HEK293 (cell line): ENCODE data around the gene DBH.

ENCODE experiments used
- CTCF ChIA-PET: fragments of 350-600 bp; formaldehyde crosslinking; extraction: SDS; loops from one replicate; lab custom pipeline; 2021; ENCODE audit warnings: antibody characterized with exemption; lab: Yijun Ruan, JAX
- POLR2A ChIA-PET: fragments of 300-600 bp; formaldehyde crosslinking; extraction: SDS; loops from one replicate; lab custom pipeline; 2020; ENCODE audit warnings: antibody characterized with exemption, inconsistent platforms; lab: Yijun Ruan, JAX
- H3K27ac ChIP-seq: fragments of 200-500 bp; sonication (Bioruptor generic); 2 replicates; pipeline ENCODE4 v1.5.1; 2014; ENCODE audit warnings: low read depth, low read length, control low read depth, inconsistent platforms; ENCODE audit errors: extremely low read depth
- H3K36me3 ChIP-seq, 2 experiments: fragments of 200-500 bp in 1 of 2; sonication (Bioruptor generic) in 1 of 2; 1 replicate in 1 of 2; 2 replicates in 1 of 2; pipeline ENCODE4 v1.5.1; 2014 to 2017; ENCODE audit warnings: inconsistent platforms in 2 of 2, low read length in 2 of 2; ENCODE audit not compliant: control insufficient read depth in 2 of 2, insufficient read depth in 1 of 2
- H3K4me1 ChIP-seq: fragments of 200-500 bp; sonication (Bioruptor generic); 2 replicates; pipeline ENCODE4 v1.5.1; 2014; ENCODE audit warnings: mild to moderate bottlenecking, low read length, inconsistent platforms; ENCODE audit not compliant: control insufficient read depth, insufficient read depth
- H3K4me3 ChIP-seq: 2 replicates; pipeline ENCODE4 v1.5.1; 2011; ENCODE audit warnings: low read depth, mild to moderate bottlenecking, control low read depth, low read length, moderate library complexity
- H3K9me3 ChIP-seq: fragments of 200-500 bp; sonication (Bioruptor generic); 2 replicates; pipeline ENCODE4 v1.5.1; 2014; ENCODE audit warnings: low read depth, low read length, inconsistent platforms; ENCODE audit not compliant: control insufficient read depth, insufficient read depth
- ELK4 ChIP-seq: IDR thresholded peaks from 2 replicates; pipeline ENCODE4 v1.6.1; 2011; ENCODE audit warnings: mild to moderate bottlenecking, low read depth, low read length, borderline replicate concordance
- REPIN1 ChIP-seq: fragments of 450-650 bp; formaldehyde crosslinking; IDR thresholded peaks from 2 replicates; pipeline ENCODE4 v1.5.1; 2017; ENCODE audit warnings: missing biosample characterization, missing genetic modification characterization, low read depth
- ZBTB10 ChIP-seq: fragments of 450-650 bp; formaldehyde crosslinking; IDR thresholded peaks from 2 replicates; pipeline ENCODE4 v1.5.1; 2016; ENCODE audit warnings: missing biosample characterization, missing genetic modification characterization
- ZNF155 ChIP-seq: fragments of 450-650 bp; formaldehyde crosslinking; IDR thresholded peaks from 2 replicates; pipeline ENCODE4 v1.5.1; 2016; ENCODE audit warnings: missing biosample characterization, missing genetic modification characterization
- ZNF169 ChIP-seq: fragments of 450-650 bp; formaldehyde crosslinking; IDR thresholded peaks from 2 replicates; pipeline ENCODE4 v1.5.1; 2016; ENCODE audit warnings: missing biosample characterization, missing genetic modification characterization
- ZNF184 ChIP-seq: fragments of 450-650 bp; IDR thresholded peaks from 2 replicates; pipeline ENCODE4 v1.5.1; 2018; ENCODE audit warnings: missing biosample characterization, mild to moderate bottlenecking, missing genetic modification characterization
- ZNF2 ChIP-seq: fragments of 450-650 bp; formaldehyde crosslinking; IDR thresholded peaks from 2 replicates; pipeline ENCODE4 v1.5.1; 2016; ENCODE audit warnings: missing biosample characterization, missing genetic modification characterization
- ZNF280C ChIP-seq: fragments of 450-650 bp; formaldehyde crosslinking; IDR thresholded peaks from 2 replicates; pipeline ENCODE4 v1.5.1; 2016; ENCODE audit warnings: missing biosample characterization, missing genetic modification characterization
- ZNF324 ChIP-seq: fragments of 450-650 bp; formaldehyde crosslinking; IDR thresholded peaks from 2 replicates; pipeline ENCODE4 v1.5.1; 2016; ENCODE audit warnings: missing biosample characterization, missing genetic modification characterization
- ZNF37A ChIP-seq: fragments of 450-650 bp; IDR thresholded peaks from 2 replicates; pipeline ENCODE4 v1.5.1; 2018; ENCODE audit warnings: missing biosample characterization, missing genetic modification characterization
- ZNF423 ChIP-seq: fragments of 450-650 bp; formaldehyde crosslinking; IDR thresholded peaks from 2 replicates; pipeline ENCODE4 v1.5.1; 2016; ENCODE audit warnings: missing biosample characterization, missing genetic modification characterization
- ZNF426 ChIP-seq: fragments of 450-650 bp; formaldehyde crosslinking; IDR thresholded peaks from 2 replicates; pipeline ENCODE4 v1.5.1; 2017; ENCODE audit warnings: missing biosample characterization, missing genetic modification characterization, mild to moderate bottlenecking, inconsistent platforms, moderate library complexity
- ZNF560 ChIP-seq: fragments of 450-650 bp; formaldehyde crosslinking; IDR thresholded peaks from 2 replicates; pipeline ENCODE4 v1.5.1; 2017; ENCODE audit warnings: missing biosample characterization, missing genetic modification characterization, borderline replicate concordance
- ZNF639 ChIP-seq: fragments of 450-650 bp; formaldehyde crosslinking; IDR thresholded peaks from 2 replicates; pipeline ENCODE4 v1.5.1; 2016; ENCODE audit warnings: missing biosample characterization, missing genetic modification characterization
- ZNF701 ChIP-seq: fragments of 450-650 bp; formaldehyde crosslinking; IDR thresholded peaks from 2 replicates; pipeline ENCODE4 v1.5.1; 2016; ENCODE audit warnings: missing biosample characterization, missing genetic modification characterization
- ZSCAN18 ChIP-seq: fragments of 450-650 bp; formaldehyde crosslinking; IDR thresholded peaks from 2 replicates; pipeline ENCODE4 v1.5.1; 2016; ENCODE audit warnings: missing biosample characterization, missing genetic modification characterization
- ZSCAN5A ChIP-seq: fragments of 450-650 bp; formaldehyde crosslinking; IDR thresholded peaks from 2 replicates; pipeline ENCODE4 v1.5.1; 2016; ENCODE audit warnings: missing biosample characterization, missing genetic modification characterization

The DBH gene

DNA sequence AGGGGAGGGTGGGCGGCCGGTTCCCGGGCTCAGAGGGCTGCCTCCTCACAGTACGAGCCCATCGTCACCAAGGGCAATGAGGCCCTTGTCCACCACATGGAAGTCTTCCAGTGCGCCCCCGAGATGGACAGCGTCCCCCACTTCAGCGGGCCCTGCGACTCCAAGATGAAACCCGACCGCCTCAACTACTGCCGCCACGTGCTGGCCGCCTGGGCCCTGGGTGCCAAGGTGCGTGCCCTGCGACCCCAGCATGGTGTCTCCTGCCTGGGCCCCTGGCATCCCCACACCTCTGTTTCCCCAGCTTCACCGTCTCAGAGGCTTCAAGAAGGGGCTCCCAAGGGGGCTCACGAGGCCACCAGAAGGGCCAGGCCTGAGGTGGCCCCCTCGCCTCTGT, 7.2 kb downstream of the DBH start:
- no peaks in the 10 kb centered on the region for H3K4me1 ChIP-seq
- H3K4me3 ChIP-seq: no peak overlapping the region
- no peaks in the 10 kb centered on the region for H3K9me3 ChIP-seq
- ChIA-PET POLR2A (no interaction called here), CTCF (no interaction called here)
- no peak overlapping the region for H3K27ac ChIP-seq
- TF ChIP-seq ZSCAN5A (tag by site-specific recombination) (no peak), ZBTB10 (tag by site-specific recombination) (no peak), ELK4 (no peak), ZNF184 (tag by site-specific recombination) (no peak), ZNF423 (tag by site-specific recombination) (no peak), ZNF701 (tag by site-specific recombination) (no peak), ZNF280C (no peak), ZNF324 (no peak), ZNF169 (tag by site-specific recombination) (no peak)
- H3K36me3 ChIP-seq: no peaks in the 10 kb centered on the region

- no peak overlapping the region for H3K27ac ChIP-seq
- H3K4me3 ChIP-seq: no peak overlapping the region
- ChIA-PET POLR2A (no interaction called here), CTCF (interaction anchor here (0.7 to 0.8 kb wide), 2 partner anchors 10 to 44 kb away, joined by 3 read pairs; no protein-coding TSS in a partner anchor)
- no peaks in the 10 kb centered on the region for H3K36me3 ChIP-seq
- no peak for TF ChIP-seq ZSCAN18 (tag by site-specific recombination)
- no peak for TF ChIP-seq ZNF2 (tag by site-specific recombination)
- no peak for TF ChIP-seq REPIN1
- no peak for TF ChIP-seq ZNF560 (tag by site-specific recombination)
- no peak for TF ChIP-seq ZNF155 (tag by site-specific recombination)
- TF ChIP-seq ZNF169 (tag by site-specific recombination): no peak
- TF ChIP-seq ZNF37A (tag by site-specific recombination): no peak
- no peak for TF ChIP-seq ZNF639
- TF ChIP-seq ZNF426 (tag by site-specific recombination): no peak
- H3K4me1 ChIP-seq: no peaks in the 10 kb centered on the region
- H3K9me3 ChIP-seq: no peaks in the 10 kb centered on the region
Observed at GRCh38 chr9:133643978-133644760, 8.0 kb downstream of the DBH start.
